NCI-H1105 (cell line): ENCODE measurements around the gene TAGLN3.

Source experiments
- DNase-seq: peaks from one replicate; lab custom pipeline; 2025; lab: John Stamatoyannopoulos, UW

TAGLN3 gene

DNA sequence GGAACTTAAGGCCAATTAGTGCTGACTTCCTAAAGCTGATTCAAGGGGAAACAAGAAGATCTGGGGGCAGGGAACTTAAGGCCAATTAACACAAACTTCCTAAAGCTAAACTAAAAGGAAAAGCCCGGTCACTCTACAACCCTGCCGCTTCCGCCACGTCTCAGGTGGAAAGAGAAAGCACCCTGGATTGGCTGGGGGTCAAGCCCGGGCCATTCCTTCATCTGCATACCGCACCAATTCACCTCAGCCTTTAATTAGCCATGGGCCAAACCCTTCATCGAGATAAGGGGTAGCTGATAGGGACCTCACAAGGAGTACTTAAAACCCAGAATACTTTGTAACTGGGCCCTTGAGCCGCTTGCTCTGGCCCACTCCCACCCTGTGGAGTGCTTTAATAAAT is 50.2 kb downstream of the TAGLN3 start:
- DNase-seq: no peak

DNA sequence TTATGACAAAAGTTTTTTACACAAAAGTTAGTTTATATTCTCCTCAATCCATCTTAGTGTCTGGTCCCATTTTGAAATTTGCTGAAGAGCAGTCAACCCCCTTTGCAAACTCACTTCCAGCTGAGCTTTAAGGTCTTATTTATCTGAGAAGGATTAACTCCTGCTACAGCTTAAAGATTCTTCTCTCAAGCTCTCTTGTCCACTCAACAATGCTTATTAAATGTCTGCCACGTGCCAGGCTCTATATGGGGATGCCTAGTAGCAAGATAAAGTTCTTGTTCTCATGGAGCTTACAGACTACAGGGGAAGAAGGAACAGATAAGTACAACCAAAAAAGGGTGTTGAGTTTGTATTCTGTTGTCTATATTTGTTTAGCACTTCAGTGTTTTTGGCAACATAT is 54.5 kb downstream of the TAGLN3 start:
- DNase-seq: no peak

DNA sequence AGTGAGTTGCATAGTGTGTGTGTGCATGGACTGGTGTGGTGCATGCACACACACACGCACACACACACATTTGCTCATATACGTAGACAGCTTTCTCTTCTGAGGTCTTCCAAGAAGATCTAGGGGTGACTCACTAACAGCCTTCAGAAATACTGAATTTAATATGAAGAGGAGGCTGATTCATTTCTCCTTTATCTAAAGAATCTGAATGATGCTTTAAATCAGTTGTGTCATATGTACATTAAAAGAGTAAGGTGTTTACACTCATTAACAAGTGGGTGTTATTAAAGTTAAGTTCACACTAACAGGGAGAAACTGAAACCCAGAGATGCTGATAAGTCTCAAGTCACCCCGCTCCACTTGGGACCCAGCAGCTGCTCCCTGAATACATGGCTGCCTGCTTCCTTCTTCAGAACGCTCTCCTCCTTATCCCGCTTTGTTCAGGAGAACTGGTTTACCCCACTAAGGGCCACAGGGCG is 57.8 kb downstream of the TAGLN3 start:
- no peak for DNase-seq

DNA sequence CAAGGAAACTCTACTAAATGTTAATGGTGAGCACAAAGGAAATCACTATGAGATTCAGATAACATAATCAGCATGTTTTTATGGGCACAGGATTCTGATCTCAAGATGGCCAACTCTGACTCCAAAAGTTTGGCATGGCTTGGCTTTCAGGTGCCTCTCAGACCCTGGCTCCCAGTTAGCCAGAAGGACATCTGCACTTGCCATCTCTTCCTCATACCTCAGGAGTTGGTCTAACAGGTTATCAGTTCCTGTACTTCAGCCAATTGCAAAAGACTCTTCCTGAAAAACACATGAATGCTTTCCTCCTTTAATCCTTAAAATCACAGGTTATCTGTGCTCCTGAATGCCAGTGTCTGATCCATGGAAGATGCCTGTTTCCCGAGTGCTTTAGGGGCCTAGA is 60.8 kb downstream of the TAGLN3 start:
- no peak for DNase-seq

DNA sequence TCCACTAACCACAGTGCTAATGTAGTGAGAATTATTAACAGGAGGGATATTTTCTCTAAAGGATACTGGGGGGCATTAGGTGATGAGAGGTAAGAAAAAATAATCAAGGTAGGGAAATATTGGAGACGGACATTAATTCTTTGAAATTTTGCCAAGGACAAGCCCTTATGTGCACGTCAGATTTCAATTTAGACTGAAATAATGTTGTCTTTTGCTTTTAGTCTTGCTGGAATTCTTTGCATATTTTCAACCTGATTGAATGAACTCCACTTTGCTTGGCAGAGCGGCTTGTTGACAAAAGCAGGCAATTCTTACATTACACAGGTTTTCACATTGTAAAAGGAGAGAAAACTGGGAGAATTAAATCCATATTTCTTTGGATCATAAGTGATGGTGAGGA is 62.4 kb downstream of the TAGLN3 start:
- no peak for DNase-seq
